ENCODE results near the gene FFAR2.

The FFAR2 gene

GRCh38 chr19:35427187-35427586, 20.9 kb upstream of the FFAR2 start:
- no peak for FAIRE-seq

- FAIRE-seq, result no peak
Measured at GRCh38 chr19:35429698-35430408, 18.2 kb upstream of the FFAR2 start.

- FAIRE-seq, result no peak
Measured at GRCh38 chr19:35430409-35431144, 17.5 kb upstream of the FFAR2 start.

- FAIRE-seq, result no peak
Measured at GRCh38 chr19:35431145-35431807, 16.8 kb upstream of the FFAR2 start.

GRCh38 chr19:35432911-35433310, 15.1 kb upstream of the FFAR2 start:
- no peak for FAIRE-seq

GRCh38 chr19:35433448-35433847, 14.6 kb upstream of the FFAR2 start:
- no peak for FAIRE-seq

GRCh38 chr19:35435896-35436295, 12.2 kb upstream of the FFAR2 start:
- FAIRE-seq, result no peak

GRCh38 chr19:35436477-35437405, 11.3 kb upstream of the FFAR2 start:
- FAIRE-seq, result no peak

GRCh38 chr19:35437406-35437951, 10.6 kb upstream of the FFAR2 start:
- FAIRE-seq, result no peak

GRCh38 chr19:35438096-35438495, 10.0 kb upstream of the FFAR2 start:
- FAIRE-seq, result no peak

GRCh38 chr19:35438527-35438926, 9.5 kb upstream of the FFAR2 start:
- FAIRE-seq, result no peak

GRCh38 chr19:35439921-35440320, 8.1 kb upstream of the FFAR2 start:
- FAIRE-seq, result no peak

- no peak for FAIRE-seq
Measured at GRCh38 chr19:35442091-35442490, 6.0 kb upstream of the FFAR2 start.

- no peak for FAIRE-seq
Measured at GRCh38 chr19:35444735-35445134, 3.3 kb upstream of the FFAR2 start.

GRCh38 chr19:35445826-35446593, 2.0 kb upstream of the FFAR2 start:
- no peak for FAIRE-seq

- no peak for FAIRE-seq
Measured at GRCh38 chr19:35449359-35450043, 1.4 kb downstream of the FFAR2 start.

GRCh38 chr19:35451338-35452096, 3.5 kb downstream of the FFAR2 start:
- no peak for FAIRE-seq

- FAIRE-seq, result no peak
Measured at GRCh38 chr19:35454663-35455062, 6.6 kb downstream of the FFAR2 start.

GRCh38 chr19:35455616-35456201, 7.7 kb downstream of the FFAR2 start:
- FAIRE-seq, result no peak

GRCh38 chr19:35457173-35457572, 9.1 kb downstream of the FFAR2 start:
- FAIRE-seq, result no peak
